GM12874 (cell line): ENCODE results near the gene SLC48A1.
A peak's percentile ranks its signal among the peaks of the same experiment; 100 is the strongest.

Experiments
- TF ChIP-seq, protein P1 (sequence below): IDR thresholded peaks from 2 replicates; pipeline ENCODE4 v1.5.1; 2011; ENCODE audit warnings: low read depth, mild to moderate bottlenecking, control low read depth, low read length, moderate library complexity; ENCODE audit not compliant: insufficient read depth

SLC48A1 gene

DNA sequence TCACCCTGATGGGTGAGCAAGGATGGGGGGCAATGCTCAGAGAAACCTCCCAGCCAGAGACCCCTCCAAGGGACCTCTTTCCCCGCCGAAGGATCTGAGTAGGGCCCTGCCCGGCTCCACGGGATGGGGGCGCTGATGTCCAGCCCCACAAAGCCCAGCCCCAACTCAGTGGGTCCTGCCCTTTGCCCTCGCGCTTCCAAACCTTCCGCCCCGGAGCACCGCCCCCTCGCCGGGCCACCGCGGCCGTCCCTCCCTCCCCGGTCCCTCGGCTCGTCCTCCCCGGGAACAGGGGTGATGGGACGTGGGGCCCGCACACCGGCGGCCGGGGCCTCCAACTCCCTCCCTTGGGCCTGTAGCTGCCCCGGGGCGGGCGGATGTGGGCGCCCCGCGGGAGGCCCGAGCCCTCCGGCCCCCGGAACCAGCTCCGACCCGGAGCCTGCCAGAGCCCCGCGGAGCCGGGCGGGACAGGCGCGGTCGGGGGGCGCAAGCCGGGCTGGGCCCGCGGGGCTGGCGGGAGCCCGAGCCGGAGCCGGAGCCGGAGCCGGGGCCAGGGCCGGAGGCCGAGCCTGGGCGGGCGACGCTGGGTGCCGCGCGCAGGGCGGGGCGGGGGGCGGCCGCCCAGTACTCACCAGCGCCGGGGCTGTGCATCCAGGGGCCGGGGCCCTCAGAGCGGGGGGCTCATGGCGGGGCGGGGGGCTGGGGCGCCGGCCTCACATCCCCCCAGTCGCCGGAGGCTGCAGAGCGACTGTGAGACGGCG, 46.3 kb downstream of the SLC48A1 start:
- TF ChIP-seq, protein P1, sequence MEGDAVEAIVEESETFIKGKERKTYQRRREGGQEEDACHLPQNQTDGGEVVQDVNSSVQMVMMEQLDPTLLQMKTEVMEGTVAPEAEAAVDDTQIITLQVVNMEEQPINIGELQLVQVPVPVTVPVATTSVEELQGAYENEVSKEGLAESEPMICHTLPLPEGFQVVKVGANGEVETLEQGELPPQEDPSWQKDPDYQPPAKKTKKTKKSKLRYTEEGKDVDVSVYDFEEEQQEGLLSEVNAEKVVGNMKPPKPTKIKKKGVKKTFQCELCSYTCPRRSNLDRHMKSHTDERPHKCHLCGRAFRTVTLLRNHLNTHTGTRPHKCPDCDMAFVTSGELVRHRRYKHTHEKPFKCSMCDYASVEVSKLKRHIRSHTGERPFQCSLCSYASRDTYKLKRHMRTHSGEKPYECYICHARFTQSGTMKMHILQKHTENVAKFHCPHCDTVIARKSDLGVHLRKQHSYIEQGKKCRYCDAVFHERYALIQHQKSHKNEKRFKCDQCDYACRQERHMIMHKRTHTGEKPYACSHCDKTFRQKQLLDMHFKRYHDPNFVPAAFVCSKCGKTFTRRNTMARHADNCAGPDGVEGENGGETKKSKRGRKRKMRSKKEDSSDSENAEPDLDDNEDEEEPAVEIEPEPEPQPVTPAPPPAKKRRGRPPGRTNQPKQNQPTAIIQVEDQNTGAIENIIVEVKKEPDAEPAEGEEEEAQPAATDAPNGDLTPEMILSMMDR, result 0 out of 2 replicates have a peak, but pooled peaks have one; percentile 11

DNA sequence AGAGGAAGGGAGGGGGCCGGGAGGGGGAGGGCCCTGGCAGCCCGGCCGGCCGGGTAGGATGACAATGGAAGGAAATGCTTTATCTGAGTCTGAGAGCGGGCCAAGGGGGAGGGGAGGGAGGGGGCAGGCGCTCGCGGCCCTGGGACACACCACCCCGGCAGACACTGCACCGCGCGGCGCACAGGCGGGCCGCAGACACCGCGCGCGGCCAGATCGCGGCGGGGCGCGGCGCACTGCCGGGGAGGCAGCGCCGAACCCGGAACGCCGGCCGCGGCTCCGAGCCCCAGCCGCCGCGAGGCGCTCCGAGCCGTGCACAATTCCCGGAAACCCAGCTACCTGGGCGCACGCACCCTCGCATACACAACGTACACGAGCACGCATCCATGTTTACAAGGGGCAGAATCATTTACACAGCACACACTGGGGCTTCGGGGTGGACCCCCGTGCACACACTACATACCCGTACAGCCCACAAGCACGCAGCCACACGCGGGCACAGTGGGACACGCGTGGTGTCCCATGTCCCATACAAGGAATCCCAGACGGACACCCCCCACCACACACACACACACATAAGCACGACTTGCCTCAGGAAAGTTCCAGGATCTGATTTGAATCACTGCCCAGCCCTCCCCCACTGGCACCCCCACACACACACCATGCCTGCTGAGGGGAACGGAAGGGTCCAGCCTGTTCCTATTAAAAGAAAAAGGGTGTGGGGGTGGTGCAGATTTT, 47.0 kb downstream of the SLC48A1 start, which contains the start of gene HDAC7:
Gene HDAC7, minus strand, starts transcription at position 8 of the 735 bp plus-strand sequence. CDS start 118 bp downstream, outside the sequence.
- TF ChIP-seq, protein P1, result no peak

DNA sequence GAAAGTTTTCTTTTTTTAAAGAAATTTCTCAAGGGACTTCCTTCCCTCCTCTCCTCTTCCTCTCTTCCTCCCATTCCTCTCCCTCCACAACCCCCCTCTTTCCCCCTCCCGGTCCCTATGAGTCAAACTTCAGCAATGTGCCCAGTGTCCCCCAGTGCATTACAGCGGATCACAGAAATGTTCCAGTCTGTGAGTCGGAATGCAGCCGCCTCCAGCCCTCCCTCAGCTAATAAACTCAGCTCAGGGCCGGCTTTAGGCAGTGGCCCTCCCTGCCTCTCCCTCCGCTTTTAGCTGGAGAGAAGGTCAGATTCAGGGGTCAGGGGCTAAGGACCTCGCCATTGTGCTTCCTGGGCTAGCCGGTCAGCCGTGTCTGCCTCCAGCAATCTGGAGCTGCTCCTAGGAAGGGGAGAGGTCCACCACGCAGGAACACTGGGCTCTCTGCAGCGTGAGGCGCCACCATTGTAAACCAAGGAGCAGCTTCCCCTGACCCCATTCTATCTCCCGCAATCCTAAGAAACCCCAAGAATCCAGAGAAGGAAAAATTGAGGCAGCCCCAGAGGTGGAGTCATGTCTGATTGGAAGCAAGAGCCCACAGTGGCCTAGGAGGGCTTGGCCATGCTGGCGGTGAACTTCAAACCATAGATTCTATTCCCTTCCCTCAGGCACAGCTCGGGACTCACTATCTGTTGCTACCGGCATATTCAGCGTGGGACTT, 47.8 kb downstream of the SLC48A1 start:
- TF ChIP-seq, protein P1, result no peak

DNA sequence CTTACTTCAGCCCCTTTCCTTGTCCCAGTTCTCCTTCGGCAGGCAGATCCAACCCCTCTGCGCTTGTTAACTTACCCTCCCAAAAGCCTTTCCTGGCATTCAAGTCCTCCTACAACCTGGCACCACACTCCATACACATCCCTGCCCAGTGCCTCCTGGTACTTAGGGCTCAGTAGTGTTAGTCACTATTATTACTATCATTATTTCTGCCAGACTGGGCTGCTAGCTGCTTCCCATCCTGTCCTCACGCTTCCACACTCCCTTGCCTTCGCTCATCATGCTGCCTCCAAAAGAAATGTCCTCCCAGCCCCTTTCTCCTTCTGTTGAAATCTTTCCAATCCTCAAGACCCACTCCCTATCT, 48.3 kb downstream of the SLC48A1 start:
- TF ChIP-seq, protein P1, result no peak

DNA sequence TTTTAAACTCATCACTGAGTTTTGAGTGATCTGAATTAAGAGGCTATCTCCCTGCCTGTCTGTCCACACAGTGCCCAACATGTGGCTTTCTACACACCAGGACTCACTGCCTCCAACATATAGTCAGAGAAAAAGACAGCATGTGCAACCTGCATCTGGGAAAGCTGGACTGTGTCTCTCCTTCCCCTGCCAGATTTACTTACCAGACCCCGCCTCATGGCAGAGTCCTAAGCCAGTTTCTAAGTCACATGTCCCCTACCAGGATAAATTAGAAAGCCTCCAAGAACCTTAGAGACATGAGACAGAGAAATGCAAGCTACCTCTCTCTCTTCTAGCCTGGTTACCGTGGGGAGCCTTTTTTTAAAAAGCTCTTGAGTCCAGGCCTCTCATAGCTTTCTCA, 49.4 kb downstream of the SLC48A1 start:
- TF ChIP-seq, protein P1, result no peak

DNA sequence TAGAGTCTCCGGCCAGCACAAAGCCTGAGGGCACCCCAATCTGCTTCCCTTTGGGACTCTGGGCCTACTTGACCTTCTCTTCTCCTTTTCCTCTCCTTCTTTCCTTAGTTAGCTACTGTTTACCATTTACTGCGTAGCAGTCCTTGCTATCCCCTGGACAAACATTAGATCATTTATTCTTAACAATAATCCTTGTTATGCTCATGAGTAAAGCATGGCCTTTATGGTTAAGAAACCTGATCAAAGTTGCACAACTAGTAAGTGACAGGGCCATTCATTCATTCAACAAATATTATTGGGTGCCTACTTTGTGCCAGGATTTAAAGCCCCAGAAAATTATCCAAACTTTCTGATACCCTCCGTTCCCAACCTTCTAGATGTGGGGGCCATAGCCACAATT, 49.8 kb downstream of the SLC48A1 start:
- TF ChIP-seq, protein P1, result no peak
